ENCODE measurements around the gene LRP2BP.
A peak's percentile ranks its signal among the peaks of the same experiment; 100 is the strongest.

The LRP2BP gene

DNA sequence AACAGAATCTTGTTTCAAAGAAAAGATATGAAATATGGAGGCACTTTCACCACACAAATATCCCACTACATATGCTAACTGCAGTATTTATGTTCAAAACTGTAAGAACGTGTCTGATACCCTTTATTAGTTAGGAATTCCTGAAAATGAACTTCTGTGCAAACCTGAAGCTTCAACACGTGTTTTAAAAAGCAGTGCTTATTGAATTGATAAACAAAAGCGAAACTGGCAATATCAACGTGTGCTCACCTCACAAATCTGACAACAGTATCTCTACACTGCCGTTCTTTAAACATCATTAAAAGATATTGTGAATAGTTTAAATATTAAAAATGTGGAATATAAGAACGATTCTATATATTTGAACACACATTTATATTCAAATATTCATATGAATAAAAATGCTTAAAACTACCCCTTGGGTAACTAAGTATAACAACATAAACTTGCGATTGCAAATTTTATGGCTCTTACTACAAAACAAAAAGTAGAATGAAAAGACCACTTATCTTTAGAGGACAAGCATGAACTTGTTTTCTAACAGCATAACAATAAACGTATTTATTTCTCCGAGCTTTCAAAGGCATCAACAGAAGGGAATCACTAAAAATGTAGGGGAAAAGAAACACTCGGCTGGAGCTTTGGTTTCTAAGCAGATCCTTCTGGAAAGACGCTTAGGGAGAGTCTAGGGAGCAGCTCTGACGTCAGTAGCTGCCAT is at the start of gene LRP2BP:
Gene LRP2BP, minus strand, starts transcription at position 687 of the 718 bp plus-strand sequence. CDS start 17,738 bp downstream, outside the sequence.
- TF ChIP-seq, protein P1, sequence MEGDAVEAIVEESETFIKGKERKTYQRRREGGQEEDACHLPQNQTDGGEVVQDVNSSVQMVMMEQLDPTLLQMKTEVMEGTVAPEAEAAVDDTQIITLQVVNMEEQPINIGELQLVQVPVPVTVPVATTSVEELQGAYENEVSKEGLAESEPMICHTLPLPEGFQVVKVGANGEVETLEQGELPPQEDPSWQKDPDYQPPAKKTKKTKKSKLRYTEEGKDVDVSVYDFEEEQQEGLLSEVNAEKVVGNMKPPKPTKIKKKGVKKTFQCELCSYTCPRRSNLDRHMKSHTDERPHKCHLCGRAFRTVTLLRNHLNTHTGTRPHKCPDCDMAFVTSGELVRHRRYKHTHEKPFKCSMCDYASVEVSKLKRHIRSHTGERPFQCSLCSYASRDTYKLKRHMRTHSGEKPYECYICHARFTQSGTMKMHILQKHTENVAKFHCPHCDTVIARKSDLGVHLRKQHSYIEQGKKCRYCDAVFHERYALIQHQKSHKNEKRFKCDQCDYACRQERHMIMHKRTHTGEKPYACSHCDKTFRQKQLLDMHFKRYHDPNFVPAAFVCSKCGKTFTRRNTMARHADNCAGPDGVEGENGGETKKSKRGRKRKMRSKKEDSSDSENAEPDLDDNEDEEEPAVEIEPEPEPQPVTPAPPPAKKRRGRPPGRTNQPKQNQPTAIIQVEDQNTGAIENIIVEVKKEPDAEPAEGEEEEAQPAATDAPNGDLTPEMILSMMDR (conservative IDR thresholded peaks at IDR 0.05) = no peak
- H3K27ac ChIP-seq = peak within 1 kb of the TSS; percentile 95

DNA sequence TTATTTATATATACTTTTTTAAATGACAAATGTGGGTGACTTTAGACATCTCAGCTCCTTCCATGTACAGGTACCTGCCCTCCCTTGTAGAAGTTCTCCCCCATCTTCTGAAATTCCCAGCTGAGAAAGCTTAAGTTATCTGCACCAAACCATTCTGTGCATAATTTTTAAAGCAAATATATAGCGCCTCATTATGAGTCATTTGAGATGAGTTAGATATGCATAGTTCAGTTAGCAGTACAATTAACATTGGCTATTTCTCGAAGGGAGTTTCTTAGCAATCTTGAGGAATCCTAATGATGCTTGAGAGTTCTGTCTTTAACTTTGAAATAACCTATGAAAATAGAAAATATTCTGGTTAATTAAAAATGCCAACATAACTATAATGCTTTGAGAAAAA is 49.5 kb upstream of the LRP2BP start:
- no peak overlapping the region for H3K27ac ChIP-seq
- TF ChIP-seq, protein P1 (conservative IDR thresholded peaks at IDR 0.05) = no peak

DNA sequence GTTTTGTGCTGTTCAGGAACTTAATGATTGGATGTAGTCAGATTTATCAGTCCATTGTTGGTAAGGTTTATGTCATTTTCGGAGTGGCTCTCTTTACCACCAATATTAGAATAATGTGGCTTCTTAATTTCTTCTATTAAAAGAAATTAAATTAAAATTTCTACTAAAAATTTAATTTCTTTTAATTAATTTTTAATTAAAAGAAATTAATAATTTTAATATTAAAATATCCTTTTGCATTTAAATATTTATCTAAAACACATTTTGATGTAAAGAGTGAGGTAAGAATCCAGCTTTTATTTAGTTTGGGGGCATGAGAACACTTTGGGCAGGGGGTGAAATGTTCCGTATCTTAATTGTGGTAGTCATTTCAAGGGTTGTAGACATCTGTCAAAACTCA is 45.8 kb upstream of the LRP2BP start:
- no peak overlapping the region for H3K27ac ChIP-seq
- TF ChIP-seq, protein P1 (conservative IDR thresholded peaks at IDR 0.05) = no peak

DNA sequence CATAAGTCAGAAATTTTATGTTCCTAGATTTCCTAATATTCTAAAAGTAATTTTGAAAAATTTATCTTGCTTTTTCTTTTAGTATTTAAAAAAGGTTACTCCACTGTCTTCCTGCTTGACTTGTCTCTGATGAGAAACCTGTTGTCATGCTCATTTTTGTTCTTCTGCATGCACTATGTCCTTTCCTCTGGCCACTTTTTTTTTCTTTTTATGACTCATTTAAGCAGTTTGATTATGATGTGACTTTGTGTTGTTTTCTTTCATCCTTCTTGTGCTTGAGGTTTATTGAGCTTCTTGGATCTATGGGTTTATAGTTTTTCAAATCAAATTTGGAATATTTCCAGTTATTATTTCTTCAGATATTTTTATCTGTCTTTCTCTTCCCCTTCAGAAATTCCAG is 42.1 kb upstream of the LRP2BP start:
- TF ChIP-seq, protein P1 (conservative IDR thresholded peaks at IDR 0.05) = no peak
- no peak overlapping the region for H3K27ac ChIP-seq

DNA sequence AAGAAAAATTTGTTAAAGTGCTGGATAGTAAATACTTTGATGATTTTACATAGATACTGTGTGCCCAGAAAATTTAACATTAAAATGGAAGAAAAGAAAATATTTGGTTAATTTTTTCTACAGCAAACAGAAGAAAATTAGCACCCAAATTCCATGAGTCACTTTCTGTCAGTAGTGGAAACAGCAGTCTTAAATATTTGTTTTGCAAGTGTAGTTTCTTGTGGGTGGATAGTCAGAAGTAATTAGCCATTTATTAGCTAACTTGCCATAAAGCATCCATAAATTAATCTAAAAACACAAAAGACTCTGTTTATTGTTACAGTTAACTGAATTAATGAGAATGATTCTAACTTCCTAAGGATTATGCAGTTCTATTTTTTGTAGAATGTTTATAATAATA is 39.7 kb upstream of the LRP2BP start:
- TF ChIP-seq, protein P1 (conservative IDR thresholded peaks at IDR 0.05) = no peak
- H3K27ac ChIP-seq = no peak overlapping the region

DNA sequence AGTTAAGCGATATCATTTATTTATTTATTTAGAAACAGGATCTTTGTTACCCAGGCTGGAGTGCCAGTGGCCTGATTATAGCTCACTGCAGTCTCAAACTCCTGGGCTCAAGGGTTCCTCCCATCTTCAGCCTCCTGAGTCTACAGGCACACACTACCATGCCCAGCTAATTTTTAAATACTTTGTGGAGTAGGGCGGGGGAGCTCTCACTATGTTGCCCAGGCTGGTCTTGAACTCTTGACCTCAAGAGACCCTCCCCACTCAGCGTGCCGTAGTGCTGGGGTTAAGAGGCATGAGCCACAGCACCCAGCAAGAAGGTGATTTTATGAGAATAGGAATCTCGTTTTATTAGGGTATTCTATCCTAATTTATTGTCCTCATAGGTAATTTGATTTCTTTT is 33.9 kb upstream of the LRP2BP start:
- TF ChIP-seq, protein P1 (conservative IDR thresholded peaks at IDR 0.05) = no peak
- no peak overlapping the region for H3K27ac ChIP-seq

DNA sequence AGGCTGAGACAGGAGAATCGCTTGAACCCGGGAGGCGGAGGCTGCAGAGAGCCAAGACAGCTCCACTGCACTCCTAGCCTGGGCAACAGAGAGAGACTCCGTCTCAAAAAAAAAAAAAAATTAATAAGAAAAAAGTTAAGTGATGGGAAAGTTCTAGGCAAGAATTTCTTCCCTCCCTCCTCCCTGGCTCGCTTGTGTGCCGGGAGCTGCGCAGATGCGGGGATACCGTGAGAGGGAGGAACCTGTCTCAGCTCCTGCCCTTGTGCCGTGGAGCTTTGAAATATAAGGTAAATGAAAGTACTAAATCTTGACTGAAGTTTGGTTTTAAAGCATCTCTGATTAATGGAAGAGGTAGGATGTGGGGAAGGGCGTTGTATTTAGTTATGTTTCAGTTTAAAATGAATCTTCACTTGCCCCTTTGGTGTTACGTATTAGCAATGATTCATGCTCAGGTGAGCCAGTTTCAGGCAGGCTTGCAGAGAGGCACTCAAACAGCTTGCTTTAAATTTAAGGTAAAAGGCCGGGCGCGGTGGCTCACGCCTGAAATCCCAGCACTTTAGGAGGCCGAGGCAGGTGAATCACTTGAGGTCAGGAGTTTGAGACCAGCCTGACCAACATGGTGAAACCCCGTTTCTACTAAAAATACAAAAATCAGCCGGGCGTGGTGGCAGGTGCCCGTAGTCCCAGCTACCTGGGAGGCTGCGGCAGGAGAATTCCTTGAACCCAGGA is 31.4 kb upstream of the LRP2BP start:
- no peak overlapping the region for H3K27ac ChIP-seq
- TF ChIP-seq, protein P1 (conservative IDR thresholded peaks at IDR 0.05) = no peak
